ENCODE measurements around the gene SPOCK2.

DNA sequence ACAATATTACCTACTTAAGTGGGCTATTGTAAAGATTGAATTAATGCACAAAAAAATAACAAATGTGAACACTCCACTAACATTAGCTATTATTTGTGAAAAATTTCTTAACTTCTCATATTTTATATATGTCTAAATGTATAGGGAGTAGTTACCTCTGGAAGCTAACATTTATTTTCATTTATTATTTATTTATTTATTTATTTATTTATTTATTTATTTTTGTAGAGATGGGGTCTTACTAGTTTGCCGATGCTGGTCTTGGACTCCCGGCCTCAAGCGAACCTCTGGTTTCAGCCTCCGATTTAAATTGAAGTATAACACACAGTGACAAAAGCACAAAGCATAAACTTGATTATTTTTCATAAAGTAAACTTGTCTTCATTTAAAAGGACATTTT, 5.1 kb upstream of the SPOCK2 start:
- TF ChIP-seq POLR2AphosphoS5 (IDR thresholded peaks at IDR 0.05): no peak
- TF ChIP-seq, protein P1, sequence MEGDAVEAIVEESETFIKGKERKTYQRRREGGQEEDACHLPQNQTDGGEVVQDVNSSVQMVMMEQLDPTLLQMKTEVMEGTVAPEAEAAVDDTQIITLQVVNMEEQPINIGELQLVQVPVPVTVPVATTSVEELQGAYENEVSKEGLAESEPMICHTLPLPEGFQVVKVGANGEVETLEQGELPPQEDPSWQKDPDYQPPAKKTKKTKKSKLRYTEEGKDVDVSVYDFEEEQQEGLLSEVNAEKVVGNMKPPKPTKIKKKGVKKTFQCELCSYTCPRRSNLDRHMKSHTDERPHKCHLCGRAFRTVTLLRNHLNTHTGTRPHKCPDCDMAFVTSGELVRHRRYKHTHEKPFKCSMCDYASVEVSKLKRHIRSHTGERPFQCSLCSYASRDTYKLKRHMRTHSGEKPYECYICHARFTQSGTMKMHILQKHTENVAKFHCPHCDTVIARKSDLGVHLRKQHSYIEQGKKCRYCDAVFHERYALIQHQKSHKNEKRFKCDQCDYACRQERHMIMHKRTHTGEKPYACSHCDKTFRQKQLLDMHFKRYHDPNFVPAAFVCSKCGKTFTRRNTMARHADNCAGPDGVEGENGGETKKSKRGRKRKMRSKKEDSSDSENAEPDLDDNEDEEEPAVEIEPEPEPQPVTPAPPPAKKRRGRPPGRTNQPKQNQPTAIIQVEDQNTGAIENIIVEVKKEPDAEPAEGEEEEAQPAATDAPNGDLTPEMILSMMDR (IDR thresholded peaks at IDR 0.05 in 8 of 11, conservative IDR thresholded peaks at IDR 0.05 in 3 of 11): no peak

Measured in spleen (tissue), 7 donors.